Stimulated activated CD8-positive, alpha-beta memory T cell treated with anti-CD3 and anti-CD28 coated beads, Interleukin-12 subunit alpha, Interleukin-12 subunit beta, amount 100 ng/mL, for 4 hours (primary cell): ENCODE data around the gene ACTR6.
"Not testable (repeated sequence)": the region's sequence is repeated elsewhere in the genome, so short reads cannot be mapped to it uniquely, and the experiment has no call there.

Experiments
- DNase-seq: peaks from one replicate; pipeline ENCODE4 v3.0.0-alpha.2; 2020; ENCODE audit warnings: low read depth

Gene ACTR6

GRCh38 chr12:100200463-100201181 is at the start of gene ACTR6:
ACTR6 (plus strand) TSS chr12:100200815; CDS start chr12:100200852, 37 bp downstream.
- DNase-seq: peak; percentile 93

GRCh38 chr12:100151769-100152168 is 48.8 kb upstream of the ACTR6 start:
- DNase-seq: no peak

- DNase-seq: no peak
These were observed 47.5 kb upstream of the ACTR6 start for GRCh38 chr12:100153131-100153530.

GRCh38 chr12:100154474-100155247 is 46.0 kb upstream of the ACTR6 start:
- DNase-seq: peak; percentile 43

GRCh38 chr12:100156731-100157426 is 43.7 kb upstream of the ACTR6 start:
- no peak for DNase-seq

GRCh38 chr12:100157427-100157821 is 43.2 kb upstream of the ACTR6 start:
- no peak for DNase-seq

- DNase-seq: no peak
These were observed 42.1 kb upstream of the ACTR6 start for GRCh38 chr12:100158535-100158934.

GRCh38 chr12:100159391-100160104 is 41.1 kb upstream of the ACTR6 start:
- no peak for DNase-seq

GRCh38 chr12:100163416-100164152 is 37.0 kb upstream of the ACTR6 start:
- peak; percentile 36 for DNase-seq

GRCh38 chr12:100164153-100164704 is 36.4 kb upstream of the ACTR6 start:
- DNase-seq: no peak

GRCh38 chr12:100165356-100165755 is 35.3 kb upstream of the ACTR6 start:
- DNase-seq: no peak

GRCh38 chr12:100166232-100166631 is 34.4 kb upstream of the ACTR6 start:
- DNase-seq: no peak

- DNase-seq: no peak
These were observed 32.1 kb upstream of the ACTR6 start for GRCh38 chr12:100168562-100168961.

GRCh38 chr12:100169345-100169744 is 31.3 kb upstream of the ACTR6 start:
- DNase-seq: no peak

- DNase-seq: no peak
These were observed 30.2 kb upstream of the ACTR6 start for GRCh38 chr12:100170313-100170858.

GRCh38 chr12:100171248-100171647 is 29.4 kb upstream of the ACTR6 start:
- DNase-seq: no peak

GRCh38 chr12:100173111-100173510 is 27.5 kb upstream of the ACTR6 start:
- DNase-seq: no peak

GRCh38 chr12:100174495-100174894 is 26.1 kb upstream of the ACTR6 start:
- DNase-seq: no peak

- DNase-seq: not testable (repeated sequence)
These were observed 24.1 kb upstream of the ACTR6 start for GRCh38 chr12:100176493-100176892.

- no peak for DNase-seq
These were observed 21.4 kb upstream of the ACTR6 start for GRCh38 chr12:100179252-100179651.
